PFSK-1 (cell line): ENCODE data around the gene GNAT2.

Experiments
- POLR2AphosphoS5 ChIP-seq: IDR thresholded peaks from 2 replicates; pipeline ENCODE4 v1.6.1; 2012; ENCODE audit warnings: low read depth, mild to moderate bottlenecking, control low read depth, low read length, moderate library complexity
- REST ChIP-seq, 2 experiments: IDR thresholded peaks; 2 replicates each; pipeline versions ENCODE4 v1.6.1 to v1.8.0; 2011 to 2012; ENCODE audit warnings: low read depth in 2 of 2, low read length in 2 of 2, control low read depth in 1 of 2, inconsistent platforms in 1 of 2, mild to moderate bottlenecking in 1 of 2, moderate library complexity in 1 of 2; ENCODE audit not compliant: insufficient read depth in 1 of 2
- SIN3A ChIP-seq: IDR thresholded peaks from 2 replicates; pipeline ENCODE4 v1.6.1; 2012; ENCODE audit warnings: mild to moderate bottlenecking, low read length, moderate library complexity, borderline replicate concordance; ENCODE audit not compliant: insufficient read depth
- TAF1 ChIP-seq: IDR thresholded peaks from 2 replicates; pipeline ENCODE4 v1.6.1; 2012; ENCODE audit warnings: low read length, control low read depth, borderline replicate concordance; ENCODE audit not compliant: insufficient read depth

DNA sequence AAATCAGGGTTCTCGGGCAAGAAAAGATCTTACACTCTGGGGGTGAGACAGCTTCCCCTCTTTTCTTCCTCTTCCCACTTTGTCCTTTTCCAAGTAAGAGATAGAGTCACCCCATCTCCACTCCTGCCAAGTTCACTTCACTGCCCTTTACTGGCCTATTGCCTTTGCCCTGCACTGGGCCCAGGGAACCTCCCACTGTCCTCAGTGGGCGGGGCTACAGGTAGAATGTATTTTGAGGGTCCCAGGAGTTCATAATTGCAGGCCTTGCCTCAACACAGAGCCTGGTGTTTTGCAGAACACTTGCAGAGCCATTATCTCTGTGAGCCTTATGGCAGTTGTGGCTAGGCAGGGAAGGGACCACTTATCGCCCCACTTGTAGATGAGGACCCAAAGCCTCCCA lies 3.5 kb upstream of the GNAT2 start:
- no peak for TF ChIP-seq REST (IDR thresholded peaks at IDR 0.05; ENCODE audit: insufficient read depth in 1 of 2, low read depth in 2 of 2, low read length in 2 of 2)
- TF ChIP-seq TAF1 = no peak
- no peak for TF ChIP-seq POLR2AphosphoS5
- no peak for TF ChIP-seq SIN3A
